Stimulated activated CD4-positive, alpha-beta T cell treated with anti-CD3 and anti-CD28 coated beads, Interleukin-12 subunit alpha, Interleukin-12 subunit beta, amount 100 ng/mL, for 48 hours (primary cell): ENCODE data around the gene COG8.
"Not testable (repeated sequence)": the region's sequence is repeated elsewhere in the genome, so short reads cannot be mapped to it uniquely, and the experiment has no call there.

Experiments used
- DNase-seq, 3 donors: peaks; one replicate each; pipeline ENCODE4 v3.0.0-alpha.2; 2020; ENCODE audit warnings: low read depth in 2 of 3, low spot score in 1 of 3

Gene COG8

DNA sequence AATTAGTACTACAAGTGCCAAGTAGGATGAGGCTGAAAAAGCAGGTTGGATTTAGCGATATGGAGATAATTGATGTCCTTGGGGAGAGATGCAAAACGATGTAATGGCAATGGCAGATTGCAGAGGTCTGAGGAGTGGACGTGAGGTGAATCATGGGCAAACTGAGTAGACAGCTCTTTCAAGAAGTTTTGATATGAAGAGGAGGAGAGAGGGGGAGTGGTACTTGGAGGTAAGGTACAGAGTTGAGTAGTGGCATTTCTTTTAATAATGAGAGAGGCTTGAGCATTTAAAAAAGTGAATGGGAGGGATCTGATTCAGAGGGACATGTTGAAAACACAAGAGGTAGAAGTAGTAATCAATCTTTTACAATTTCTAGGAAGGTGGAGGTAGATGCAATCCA, 46.0 kb downstream of the COG8 start:
- DNase-seq = no peak

DNA sequence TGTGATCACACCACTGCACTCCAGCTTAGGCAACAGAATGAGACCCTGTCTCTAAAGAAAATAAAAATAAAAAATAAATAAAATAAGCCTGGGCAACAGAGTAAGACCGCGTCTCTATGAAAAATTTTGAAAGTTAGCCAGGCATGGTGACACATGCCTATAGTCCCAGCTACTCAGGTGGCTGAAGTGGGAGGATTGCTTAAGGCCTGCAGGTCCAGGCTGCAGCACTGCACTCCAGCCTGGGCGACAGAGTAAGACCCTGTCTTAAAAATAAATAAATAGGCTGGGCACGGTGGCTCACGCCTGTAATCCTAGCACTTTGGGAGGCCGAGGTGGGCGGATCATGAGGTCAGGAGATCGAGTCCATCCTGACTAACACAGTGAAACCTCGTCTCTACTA, 47.7 kb downstream of the COG8 start:
- DNase-seq = not testable (repeated sequence)

DNA sequence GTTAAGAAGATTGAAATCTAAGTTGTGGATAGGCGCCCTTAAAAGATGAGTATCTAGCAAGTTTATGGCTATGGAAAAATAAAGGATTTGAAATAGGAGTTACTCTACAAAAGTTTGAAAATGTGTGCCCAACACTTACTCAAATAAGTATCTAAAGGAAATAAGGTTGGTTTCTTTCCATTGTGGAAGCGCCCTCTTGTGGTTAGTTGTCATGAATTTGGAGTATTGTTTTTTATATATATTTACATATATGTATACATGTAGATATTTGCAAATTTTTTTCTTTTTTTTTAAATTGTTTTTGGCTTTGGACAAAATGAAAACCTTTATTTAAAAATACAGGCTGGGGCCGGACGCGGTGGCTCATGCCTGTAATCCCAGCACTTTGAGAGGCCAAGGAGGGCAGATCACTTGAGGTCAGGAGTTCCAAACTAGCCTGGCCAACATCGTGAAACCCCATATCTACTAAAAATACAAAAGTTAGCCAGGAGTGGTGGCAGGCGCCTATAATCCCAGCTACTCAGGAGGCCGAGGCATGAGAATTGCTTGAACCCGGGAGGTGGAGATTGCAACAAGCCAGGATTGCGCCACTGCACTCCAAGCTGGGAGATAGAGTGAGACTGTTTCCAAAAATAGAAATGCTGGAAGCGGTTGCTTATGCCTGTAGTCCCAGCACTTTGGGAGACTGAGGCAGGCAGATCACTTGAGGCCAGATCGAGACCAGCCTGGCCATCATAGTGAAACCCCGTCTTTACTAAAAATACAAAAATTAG, 52.2 kb downstream of the COG8 start:
- DNase-seq = peak in 2 of 3 donors; percentile 5 to 64

DNA sequence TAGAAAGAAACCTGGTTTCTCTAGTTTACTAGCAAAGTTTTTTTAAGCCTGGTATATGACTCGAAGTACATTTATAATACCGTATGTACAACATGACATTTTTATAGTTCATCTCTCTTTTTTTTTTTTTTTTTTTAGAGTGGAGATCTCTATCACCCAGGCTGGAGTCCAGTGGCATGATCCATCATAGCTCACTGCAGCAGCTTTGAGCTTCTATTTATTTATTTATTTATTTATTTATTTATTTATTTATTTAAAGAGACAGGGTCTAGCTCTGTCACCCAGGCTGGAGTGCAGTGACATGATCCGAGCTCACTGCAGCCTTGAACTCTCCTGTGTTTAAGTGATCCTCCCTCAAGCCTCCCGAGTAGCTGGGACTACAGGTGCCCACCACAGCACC, 54.1 kb downstream of the COG8 start:
- no peak for DNase-seq

DNA sequence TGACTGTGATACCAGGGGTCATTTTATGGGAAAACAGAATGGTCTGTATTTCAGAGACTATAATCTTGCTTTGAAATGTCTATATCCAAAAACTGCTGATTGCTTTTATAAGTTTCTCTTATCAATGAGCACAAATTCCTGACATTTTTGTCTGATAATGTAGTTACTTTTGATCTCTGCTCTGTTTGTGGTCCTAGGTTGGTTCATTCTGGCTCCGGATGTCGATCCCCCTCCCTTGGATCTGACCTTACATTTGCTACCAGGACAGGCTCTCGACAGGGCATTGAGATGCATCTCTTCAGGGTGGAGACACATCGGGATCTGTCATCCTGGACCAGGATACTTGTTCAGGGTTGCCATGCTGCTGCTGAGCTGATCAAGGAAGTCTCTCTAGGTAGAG, 55.5 kb downstream of the COG8 start:
- DNase-seq = no peak

GRCh38 chr16:69277413-69277812, 62.0 kb downstream of the COG8 start:
- DNase-seq = no peak
